D721Med (cell line): ENCODE data around the gene SIK3.

Source experiments
- DNase-seq: peaks from one replicate; pipeline ENCODE4 v3.0.0; 2011; ENCODE audit warnings: low spot score; ENCODE audit not compliant: insufficient read length
- FAIRE-seq: peaks from 2 replicates; lab custom pipeline; 2011; peaks lifted over from hg19 to GRCh38; lab: Jason Lieb, UNC
- CTCF ChIP-seq: IDR thresholded peaks from 2 replicates; pipeline ENCODE4 v1.5.1; 2012; ENCODE audit warnings: mild to moderate bottlenecking, control low read depth; ENCODE audit not compliant: insufficient read depth; ENCODE audit errors: missing control alignments

Gene SIK3

GRCh38 chr11:116929414-116930090 is 168.7 kb downstream of the SIK3 start:
- TF ChIP-seq CTCF = no peak
- DNase-seq = no peak
- no peak for FAIRE-seq

GRCh38 chr11:116928845-116929244 is 169.4 kb downstream of the SIK3 start:
- no peak for TF ChIP-seq CTCF
- no peak for DNase-seq
- no peak for FAIRE-seq

- TF ChIP-seq CTCF = no peak
- DNase-seq (no peak), FAIRE-seq (no peak)
Measured at GRCh38 chr11:116928102-116928777, 170.0 kb downstream of the SIK3 start.

- DNase-seq (no peak), FAIRE-seq (no peak)
- TF ChIP-seq CTCF = peak; percentile 33
Measured at GRCh38 chr11:116927163-116927974, 170.9 kb downstream of the SIK3 start.

- DNase-seq (no peak), FAIRE-seq (no peak)
- TF ChIP-seq CTCF = no peak
Measured at GRCh38 chr11:116925050-116925449, 173.2 kb downstream of the SIK3 start.

GRCh38 chr11:116918925-116919655 is 179.1 kb downstream of the SIK3 start:
- no peak for FAIRE-seq

More at GRCh38 chr11:116918925-116919655, 179.1 kb downstream of the SIK3 start:
- no peak for DNase-seq
- TF ChIP-seq CTCF = no peak
